HAP-1 (cell line): ENCODE data around the gene TPSD1.
"Not testable (repeated sequence)": the region's sequence is repeated elsewhere in the genome, so short reads cannot be mapped to it uniquely, and the experiment has no call there.

Experiments
- DNase-seq, 2 experiments: peaks; one replicate each; pipeline ENCODE4 v3.0.0-alpha.2; 2016 to 2020; ENCODE audit warnings: low spot score in 2 of 2
- H3K27me3 ChIP-seq: fragments of 250-450 bp; sonication (Bioruptor Pico); 2 replicates; pipeline ENCODE4 v1.5.1; 2020; ENCODE audit warnings: low read depth, mild to moderate bottlenecking, moderate library complexity
- H3K36me3 ChIP-seq: fragments of 250-450 bp; sonication (Bioruptor Pico); replicated peaks from 2 replicates; pipeline ENCODE4 v1.5.1; 2020; ENCODE audit warnings: mild to moderate bottlenecking
- H3K4me1 ChIP-seq: fragments of 250-450 bp; sonication (Bioruptor Pico); 2 replicates; pipeline ENCODE4 v1.5.1; 2020; ENCODE audit warnings: mild to moderate bottlenecking
- H3K4me3 ChIP-seq: fragments of 250-450 bp; sonication (Bioruptor Pico); 2 replicates; pipeline ENCODE4 v1.5.1; 2020; ENCODE audit warnings: mild to moderate bottlenecking, moderate library complexity
- H3K9me3 ChIP-seq: fragments of 250-450 bp; sonication (Bioruptor Pico); 2 replicates; pipeline ENCODE4 v1.5.1; 2020; ENCODE audit warnings: mild to moderate bottlenecking, moderate library complexity
- in situ Hi-C: fragments of 300-500 bp; cut with MboI; formaldehyde crosslinking; loops from 3 replicates; pipeline ENCODE4 v1.14.3; 2020; ENCODE audit warnings: low sequenced_read_pairs, inconsistent platforms, mixed read lengths

TPSD1 gene

DNA sequence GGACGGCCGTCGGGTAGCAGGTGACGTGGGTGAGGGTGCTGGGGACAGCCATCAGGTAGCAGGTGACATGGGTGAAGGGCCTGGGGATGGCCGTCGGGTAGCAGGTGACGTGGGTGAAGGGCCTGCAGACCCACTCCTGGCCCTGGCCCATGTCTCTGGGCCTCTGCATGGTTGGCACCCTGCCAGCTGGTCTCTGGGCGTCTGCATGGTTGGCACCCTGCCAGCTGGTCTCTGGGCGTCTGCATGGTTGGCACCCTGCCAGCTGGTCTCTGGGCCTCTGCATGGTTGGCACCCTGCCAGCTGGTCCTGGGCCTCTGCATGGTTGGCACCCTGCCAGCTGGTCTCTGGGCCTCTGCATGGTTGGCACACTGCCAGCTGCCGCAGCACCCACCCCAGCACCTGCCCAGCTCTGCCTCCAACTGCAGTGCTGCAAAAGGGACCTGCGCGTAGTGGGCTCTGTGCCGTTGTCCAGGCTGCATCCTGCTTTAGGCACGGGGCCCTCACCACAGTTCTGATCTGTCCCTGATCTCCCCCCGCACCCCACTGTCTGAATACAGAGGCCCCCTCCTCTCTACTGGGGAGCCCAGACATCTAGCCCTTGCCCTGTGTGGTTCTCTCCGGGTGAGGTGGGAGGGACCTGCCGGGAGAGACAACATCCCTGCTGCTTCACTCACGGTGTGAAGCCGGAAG lies 16.0 kb downstream of the TPSD1 start:
- H3K9me3 ChIP-seq, H3K27me3 ChIP-seq, H3K36me3 ChIP-seq, H3K4me3 ChIP-seq, H3K4me1 ChIP-seq, in situ Hi-C loops: not testable (repeated sequence)
- DNase-seq = peak in 1 of 2 experiments; percentile 37

DNA sequence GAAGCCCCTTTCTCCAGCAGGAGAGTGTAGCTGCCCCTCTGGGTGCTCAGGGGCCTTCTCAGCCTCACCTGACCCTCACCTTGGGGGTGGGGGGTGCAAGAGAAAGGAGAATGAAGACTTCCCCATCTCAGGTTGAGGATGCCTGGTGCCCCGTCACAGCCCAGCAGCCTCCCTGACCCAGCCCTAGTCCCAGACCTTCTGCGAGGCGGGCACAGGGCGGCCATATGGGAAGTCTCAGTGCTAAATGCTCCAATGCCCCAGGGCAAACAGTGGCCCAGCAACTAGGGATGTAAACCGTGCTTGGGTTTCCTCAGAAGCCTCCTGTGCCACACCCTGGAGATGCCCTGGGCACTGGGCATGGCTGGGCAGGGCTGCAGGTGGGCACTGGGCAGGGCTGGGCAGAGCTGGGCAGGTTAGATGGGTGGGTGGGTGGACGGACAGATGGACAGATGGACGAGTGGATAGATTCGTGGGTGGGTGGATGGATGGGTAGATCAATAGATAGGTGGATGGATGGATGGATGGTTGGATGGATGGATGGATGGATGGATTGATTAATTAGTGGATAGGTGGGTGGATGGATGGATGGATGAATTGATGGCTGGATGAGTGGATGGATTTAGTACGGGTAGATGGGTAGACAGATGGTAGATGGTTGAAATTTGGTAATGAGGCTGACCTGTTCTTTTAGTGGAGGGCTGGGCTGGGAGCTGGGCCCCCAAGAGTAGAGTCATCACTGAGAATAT lies 16.8 kb downstream of the TPSD1 start:
- Histone ChIP-seq H3K36me3 (no peaks in the 10 kb centered on the region), H3K27me3 (peaks cover 3% of the 10 kb centered on the region; the same call in 1 of the 2 replicates), H3K4me3 (no peak overlapping the region), H3K4me1 (no peaks in the 10 kb centered on the region), H3K9me3 (no peaks in the 10 kb centered on the region)
- in situ Hi-C loops = no loop called here
- no peak for DNase-seq

DNA sequence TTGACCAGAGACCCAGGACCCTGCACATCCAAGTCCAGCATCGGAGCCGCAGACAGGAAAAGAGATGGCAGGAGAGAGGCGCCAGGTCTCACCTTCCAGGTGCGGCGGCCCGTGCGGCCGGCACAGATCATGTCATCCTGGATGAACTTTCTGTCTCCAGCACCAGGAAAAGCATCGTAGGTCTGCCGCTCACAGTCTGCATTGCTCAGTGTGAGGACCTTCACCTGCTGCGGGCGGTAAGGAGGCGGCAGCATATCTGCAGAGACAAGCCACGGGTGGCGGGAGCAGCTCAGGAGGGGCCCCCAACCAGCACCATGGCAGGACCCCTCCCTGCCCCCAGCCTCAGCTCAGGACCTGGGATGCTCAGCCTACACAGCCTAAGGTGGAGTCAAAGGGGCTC lies 17.9 kb downstream of the TPSD1 start:
- peaks cover 3% of the 10 kb centered on the region; the same call in 1 of the 2 replicates for H3K27me3 ChIP-seq
- H3K36me3 ChIP-seq = no peaks in the 10 kb centered on the region
- no peaks in the 10 kb centered on the region for H3K9me3 ChIP-seq
- DNase-seq = no peak
- no peak overlapping the region for H3K4me3 ChIP-seq
- no peaks in the 10 kb centered on the region for H3K4me1 ChIP-seq
- in situ Hi-C loops = no loop called here

DNA sequence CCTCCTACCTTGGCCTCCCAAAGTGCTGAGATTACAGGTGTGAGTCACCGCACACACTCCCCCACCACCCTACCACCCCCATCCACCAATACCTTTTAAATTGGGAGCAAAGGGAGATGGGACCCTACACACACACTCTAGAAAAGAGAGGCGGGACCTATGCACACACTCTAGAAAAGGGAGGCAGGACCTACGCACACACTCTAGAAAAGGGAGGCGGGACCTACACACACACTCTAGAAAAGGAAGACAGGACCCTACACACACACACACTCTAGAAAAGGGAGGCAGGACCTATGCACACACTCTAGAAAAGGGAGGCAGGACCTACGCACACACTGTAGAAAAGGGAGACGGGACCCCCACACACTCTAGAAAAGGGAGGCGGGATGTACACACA lies 18.9 kb downstream of the TPSD1 start:
- Histone ChIP-seq H3K27me3 (peaks cover 3% of the 10 kb centered on the region; the same call in 1 of the 2 replicates), H3K36me3 (no peaks in the 10 kb centered on the region), H3K9me3 (no peaks in the 10 kb centered on the region), H3K4me3 (no peak overlapping the region), H3K4me1 (no peaks in the 10 kb centered on the region)
- DNase-seq = no peak
- in situ Hi-C loops = no loop called here

DNA sequence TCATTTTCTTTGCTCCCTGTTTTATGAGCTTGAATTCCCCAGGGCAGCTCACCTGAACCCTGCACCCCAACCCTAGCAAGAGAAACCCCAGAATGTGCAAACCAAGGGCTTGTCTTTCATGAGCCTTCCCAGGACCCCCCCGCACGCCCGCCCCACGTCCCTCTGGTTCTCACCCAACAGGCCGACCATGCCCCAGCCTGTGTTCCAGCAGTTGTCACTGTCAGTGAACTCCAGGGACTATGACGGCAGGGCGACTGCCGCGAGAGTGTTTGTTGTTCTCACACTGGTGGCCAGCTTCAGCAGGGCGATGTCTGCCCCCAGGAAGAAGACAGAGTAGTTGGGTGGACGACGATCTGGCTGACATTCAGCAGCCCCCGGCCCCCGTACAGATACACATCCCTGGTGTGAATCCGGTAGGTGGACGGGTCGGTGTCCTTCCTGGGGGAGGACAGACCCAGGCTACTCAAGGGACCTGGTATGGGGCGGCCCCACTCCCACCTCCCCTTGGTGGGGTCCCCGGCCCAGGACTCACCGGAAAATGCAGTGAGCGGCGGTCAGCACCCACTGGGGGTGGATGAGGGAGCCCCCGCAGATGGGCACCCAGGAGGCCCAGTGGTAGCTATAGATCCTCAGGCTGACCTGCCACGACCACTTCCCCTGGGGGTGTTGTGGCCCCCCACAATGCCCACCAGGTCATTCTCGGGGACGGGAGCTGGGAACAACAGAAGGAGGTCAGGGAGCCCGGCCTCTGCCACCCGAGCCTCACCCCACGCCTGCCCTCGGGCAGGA lies 20.1 kb downstream of the TPSD1 start:
- Histone ChIP-seq H3K36me3 (no peaks in the 10 kb centered on the region), H3K4me1 (no peaks in the 10 kb centered on the region), H3K4me3 (no peak overlapping the region), H3K9me3 (no peaks in the 10 kb centered on the region), H3K27me3 (peaks cover 3% of the 10 kb centered on the region; the same call in 1 of the 2 replicates)
- in situ Hi-C loops = no loop called here
- no peak for DNase-seq

DNA sequence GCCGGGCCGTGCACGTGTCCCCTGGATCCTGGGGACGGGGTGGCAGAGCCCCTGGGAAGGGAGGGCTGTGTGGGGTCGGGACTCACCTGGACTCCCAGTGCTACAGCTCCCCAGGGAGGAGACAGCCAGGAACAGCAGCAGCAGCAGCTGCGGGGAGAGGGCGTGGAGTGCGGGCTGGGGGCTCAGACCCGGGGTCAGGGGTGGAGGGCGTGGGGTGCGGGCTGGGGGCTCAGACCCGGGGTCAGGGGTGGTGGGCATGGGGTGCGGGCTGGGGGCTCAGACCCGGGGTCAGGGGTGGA lies 20.7 kb downstream of the TPSD1 start:
- H3K4me1 ChIP-seq = no peaks in the 10 kb centered on the region
- peaks cover 3% of the 10 kb centered on the region; the same call in 1 of the 2 replicates for H3K27me3 ChIP-seq
- no peaks in the 10 kb centered on the region for H3K9me3 ChIP-seq
- in situ Hi-C loops = no loop called here
- no peak overlapping the region for H3K4me3 ChIP-seq
- no peak for DNase-seq
- no peaks in the 10 kb centered on the region for H3K36me3 ChIP-seq

DNA sequence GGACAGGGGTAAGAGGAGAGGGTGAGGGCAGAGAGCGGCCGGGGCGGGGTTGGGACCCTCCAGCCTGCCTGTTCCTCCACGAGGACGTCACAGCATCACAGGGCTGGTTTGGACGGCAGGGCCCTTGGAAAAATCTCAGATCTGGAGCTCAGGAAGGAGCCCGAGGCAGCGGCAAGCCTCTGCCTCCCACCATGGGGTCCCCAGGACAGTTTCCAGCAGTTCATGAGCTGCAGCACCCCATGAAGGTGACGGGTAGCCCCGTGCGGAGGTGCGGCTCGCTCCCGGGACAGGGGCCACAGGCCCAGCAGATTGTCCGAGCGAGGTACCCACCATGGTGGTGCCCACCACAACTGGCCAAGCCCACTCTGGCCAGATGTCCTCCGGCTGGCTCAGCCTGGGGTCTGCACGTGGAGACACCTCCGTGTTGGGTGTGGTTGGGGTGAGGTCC lies 21.3 kb downstream of the TPSD1 start:
- no peak overlapping the region for H3K4me3 ChIP-seq
- H3K9me3 ChIP-seq = no peaks in the 10 kb centered on the region
- peaks cover 3% of the 10 kb centered on the region; the same call in 1 of the 2 replicates for H3K27me3 ChIP-seq
- no peaks in the 10 kb centered on the region for H3K4me1 ChIP-seq
- in situ Hi-C loops = no loop called here
- no peaks in the 10 kb centered on the region for H3K36me3 ChIP-seq
- DNase-seq = no peak

DNA sequence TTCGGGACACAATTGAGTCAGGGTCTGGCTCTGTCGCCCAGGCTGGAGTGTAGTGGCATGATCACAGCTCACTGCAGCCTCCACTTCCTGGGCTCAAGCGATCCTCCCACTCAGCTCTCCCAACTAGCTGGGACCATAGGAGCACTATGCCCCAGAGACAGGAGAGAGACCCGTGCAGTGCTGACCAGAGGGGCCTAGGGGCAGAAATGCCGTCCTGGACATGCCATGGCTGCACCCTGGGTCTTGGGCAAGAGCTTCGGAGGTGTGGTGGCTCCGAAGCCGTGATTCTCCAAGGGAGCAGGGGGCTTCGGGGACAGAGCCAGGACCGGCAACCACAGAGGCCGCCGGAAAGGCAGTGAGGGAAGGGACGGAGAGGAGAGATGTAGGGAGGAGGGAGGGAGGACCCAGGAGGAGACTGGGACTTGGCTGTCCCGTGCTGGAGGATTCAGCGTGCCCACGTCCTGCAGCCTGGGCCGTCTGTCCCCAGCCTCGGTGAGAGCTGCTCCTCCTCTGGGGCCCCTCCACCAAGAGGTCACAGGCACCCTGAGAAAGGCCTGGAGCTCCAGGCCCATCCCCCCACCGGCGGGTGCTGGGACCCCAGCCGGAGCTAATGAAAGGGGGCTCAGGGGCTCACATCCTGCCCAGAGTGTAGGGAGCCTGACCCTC lies 21.9 kb downstream of the TPSD1 start:
- in situ Hi-C loops = no loop called here
- Histone ChIP-seq H3K4me1 (no peaks in the 10 kb centered on the region), H3K27me3 (peaks cover 3% of the 10 kb centered on the region; the same call in 1 of the 2 replicates)

DNA sequence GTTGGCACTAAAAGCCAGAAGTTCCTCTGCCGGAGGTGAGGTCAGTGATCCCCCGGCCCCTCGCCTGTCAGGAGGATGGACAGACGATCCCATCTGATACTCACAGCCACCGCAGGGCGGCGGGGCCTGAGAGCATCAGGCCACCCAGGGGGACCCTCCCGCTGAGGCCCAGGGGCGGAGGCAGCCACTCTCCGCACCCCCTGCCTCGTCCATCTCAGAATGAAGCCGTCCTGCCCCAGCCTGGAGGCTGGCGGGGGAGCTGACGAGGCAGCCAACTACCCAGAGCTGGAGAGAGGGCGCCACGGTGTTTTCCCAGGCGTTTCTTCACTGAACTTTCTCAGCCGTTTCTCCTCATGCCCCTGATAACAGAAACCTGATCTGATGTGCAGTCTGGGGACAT lies 22.6 kb downstream of the TPSD1 start:
- peaks cover 7% of the 10 kb centered on the region for H3K27me3 ChIP-seq
- in situ Hi-C loops = no loop called here

More for the DNA sequence above, 21.9 kb downstream of the TPSD1 start:
- no peak overlapping the region for H3K4me3 ChIP-seq
- H3K36me3 ChIP-seq = no peaks in the 10 kb centered on the region
- H3K9me3 ChIP-seq = no peaks in the 10 kb centered on the region
- no peak for DNase-seq

DNA sequence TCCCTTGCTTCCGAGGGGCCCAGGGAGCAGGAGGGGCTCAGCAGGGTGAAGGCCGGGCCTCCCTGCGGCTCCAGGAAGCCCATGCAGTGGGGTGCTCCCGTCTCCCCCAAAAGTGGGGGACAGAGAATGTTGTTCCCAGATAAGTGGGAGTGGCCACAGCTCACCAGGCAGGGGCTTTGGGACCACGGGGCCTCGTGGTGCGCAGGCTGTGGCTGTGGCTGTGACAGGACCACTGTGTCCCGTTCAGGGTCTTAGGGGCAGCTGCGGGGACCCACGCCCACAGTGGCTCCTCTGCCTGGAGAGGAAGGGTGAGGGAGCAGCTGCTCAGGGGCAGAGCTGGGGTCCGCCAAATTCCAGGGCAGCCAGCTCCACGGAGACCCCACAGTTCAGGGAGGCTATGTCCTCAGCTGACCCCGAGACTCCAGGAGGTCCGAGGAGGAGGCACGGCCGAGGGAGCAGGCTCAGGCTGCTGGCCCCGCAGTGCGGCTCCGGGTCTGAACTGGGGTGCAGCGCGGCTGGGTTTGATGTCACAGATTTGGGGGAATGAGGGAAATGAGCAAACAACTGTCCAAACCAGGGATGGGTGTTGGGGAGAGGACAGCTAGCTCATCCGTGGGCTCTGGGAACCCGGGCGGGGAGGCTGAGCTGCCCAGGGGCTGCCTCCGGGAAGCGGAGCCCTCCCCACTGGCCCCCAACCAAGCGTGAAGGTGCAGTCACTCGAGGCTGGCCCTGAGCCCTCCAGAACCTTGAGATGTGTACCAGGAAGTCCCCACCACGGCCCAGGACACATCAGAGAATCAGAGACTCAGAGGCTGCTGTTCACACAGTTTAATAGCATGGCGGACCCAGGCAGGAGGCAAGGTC lies 23.4 kb downstream of the TPSD1 start:
- H3K27me3 ChIP-seq = peaks cover 14% of the 10 kb centered on the region
- H3K4me1 ChIP-seq = no peaks in the 10 kb centered on the region
- no peak overlapping the region for H3K4me3 ChIP-seq
- in situ Hi-C loops = no loop called here
- no peak for DNase-seq
- H3K9me3 ChIP-seq = no peaks in the 10 kb centered on the region
- no peaks in the 10 kb centered on the region for H3K36me3 ChIP-seq

More for the DNA sequence above, 22.6 kb downstream of the TPSD1 start:
- no peak overlapping the region for H3K4me3 ChIP-seq
- DNase-seq = no peak
- H3K4me1 ChIP-seq = no peaks in the 10 kb centered on the region
- no peaks in the 10 kb centered on the region for H3K36me3 ChIP-seq
- H3K9me3 ChIP-seq = no peaks in the 10 kb centered on the region

DNA sequence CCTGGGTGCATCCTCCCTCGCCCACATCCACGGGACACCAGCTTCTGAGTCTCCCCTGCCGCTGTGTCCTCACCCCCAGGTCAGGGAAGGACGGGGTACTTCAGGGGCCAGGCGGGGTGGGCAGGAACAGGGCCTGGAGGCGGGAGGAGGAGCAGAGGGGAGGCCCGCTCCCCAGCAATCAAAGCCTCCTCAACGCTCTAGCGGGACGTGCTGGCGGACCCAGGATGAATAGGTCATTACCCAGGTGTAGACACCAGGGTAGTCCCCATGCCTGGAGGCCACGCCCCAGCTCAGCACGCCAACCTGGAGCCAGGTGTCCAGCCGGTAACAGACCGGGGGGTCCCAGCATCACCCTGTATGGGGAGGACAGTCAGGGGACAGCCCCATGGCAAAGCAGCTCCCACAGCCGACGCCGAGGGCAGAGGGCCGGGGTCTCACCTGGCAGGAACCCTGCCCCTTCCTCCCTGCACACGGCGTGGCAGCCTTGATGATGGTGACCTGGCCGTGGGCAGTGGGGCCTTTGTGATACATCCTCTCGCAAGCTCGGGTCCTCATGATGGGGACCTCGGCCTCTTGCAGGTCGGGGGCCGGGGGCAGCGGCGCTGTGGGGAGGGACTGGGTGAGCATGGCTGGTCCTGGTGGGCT lies 24.2 kb downstream of the TPSD1 start:
- H3K36me3 ChIP-seq = no peaks in the 10 kb centered on the region
- no peaks in the 10 kb centered on the region for H3K9me3 ChIP-seq
- in situ Hi-C loops = no loop called here
- H3K27me3 ChIP-seq = peaks cover 14% of the 10 kb centered on the region
- H3K4me1 ChIP-seq = no peaks in the 10 kb centered on the region
- no peak overlapping the region for H3K4me3 ChIP-seq
- no peak for DNase-seq

DNA sequence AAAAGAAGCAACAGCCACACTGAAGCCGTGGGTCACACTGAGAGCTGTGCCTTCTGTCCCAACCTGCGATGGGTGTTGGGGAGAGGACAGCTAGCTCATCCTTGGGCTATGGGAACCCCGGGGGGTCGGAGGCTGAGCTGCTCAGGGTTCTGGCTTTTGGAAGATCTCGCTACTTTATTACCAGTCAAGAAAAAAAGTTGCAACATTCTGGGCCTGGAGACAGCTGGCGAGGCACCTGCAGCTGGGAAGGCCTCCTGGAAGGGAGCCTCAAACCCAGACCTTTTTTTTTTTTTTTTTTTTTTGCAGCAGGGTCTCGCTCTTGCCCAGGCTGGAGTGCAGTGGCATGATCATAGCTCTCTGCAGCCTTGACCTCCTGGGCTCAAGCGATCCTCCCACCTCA lies 24.9 kb downstream of the TPSD1 start:
- Histone ChIP-seq H3K4me3 (no peak overlapping the region), H3K9me3 (no peaks in the 10 kb centered on the region), H3K27me3 (peaks cover 18% of the 10 kb centered on the region), H3K36me3 (no peaks in the 10 kb centered on the region), H3K4me1 (no peaks in the 10 kb centered on the region)
- in situ Hi-C loops = no loop called here
- no peak for DNase-seq
